Colonic mucosa (tissue), 4 donors: ENCODE measurements around the gene IFITM1. TPM values are rescaled to one million over a fixed set of nuclear protein-coding genes. Genes with fewer than 3 reads are reported as not detected.
"Not testable (repeated sequence)": the region's sequence is repeated elsewhere in the genome, so short reads cannot be mapped to it uniquely, and the experiment has no call there.

Experiments
- DNase-seq: peaks from one replicate; pipeline ENCODE4 v3.0.0-alpha.2; 2020
- H3K27ac ChIP-seq: fragments of 200-600 bp; one replicate; pipeline ENCODE4 v1.8.0; 2021
- H3K27me3 ChIP-seq: fragments of 200-600 bp; one replicate; pipeline ENCODE4 v1.8.0; 2021
- H3K36me3 ChIP-seq: fragments of 200-600 bp; one replicate; pipeline ENCODE4 v1.8.0; 2021
- H3K4me1 ChIP-seq: fragments of 200-600 bp; one replicate; pipeline ENCODE4 v1.8.0; 2021; ENCODE audit warnings: mild to moderate bottlenecking
- H3K4me3 ChIP-seq: fragments of 200-600 bp; one replicate; pipeline ENCODE4 v1.8.0; 2021
- H3K9ac ChIP-seq, 2 donors: one replicate each; pipeline ENCODE4 v1.7.0; 2013; ENCODE audit warnings: control low read depth in 2 of 2, low read depth in 2 of 2, low read length in 2 of 2
- H3K9me3 ChIP-seq: fragments of 200-600 bp; one replicate; pipeline ENCODE4 v1.8.0; 2021
- CTCF ChIP-seq: fragments of 200-600 bp; IDR thresholded peaks from one replicate; pipeline ENCODE4 v1.8.0; 2022; ENCODE audit warnings: antibody characterized with exemption, mild to moderate bottlenecking
- intact Hi-C: fragments of 100-400 bp; cut with DNase I; formaldehyde crosslinking; loops from one replicate; pipeline ENCODE4 v1.14.1; 2022
- total RNA-seq, 2 donors: library from RNA; stranded (reverse); fragmentation: NEBNext Ultra II Directional in 1 of 2; extraction: Animal tissue kit (Norgen Biotek cat#: 25700) in 1 of 2; gene quantifications; one replicate each; pipeline ENCODE4 v1.2.1, GENCODE V29; 2021
- donor health status: healthy.
- donor health status: DM: no; HTN: no; CAD: no.
- donor health status: DM: no; HTN: no; CAD: no.

The IFITM1 gene
- total RNA-seq, 2 donors from 2014 or later: 63.3 to 101 TPM

GRCh38 chr11:316031-316701 lies 2.3 kb downstream of the IFITM1 start:
- Histone ChIP-seq H3K9me3 (no peaks in the 10 kb centered on the region), H3K4me3 (peak overlapping the region; percentile 58), H3K9ac (peak overlapping the region; percentile 66 to 93), H3K27ac (peak overlapping the region; percentile 98), H3K27me3 (no peaks in the 10 kb centered on the region), H3K4me1 (peaks cover 8% of the 10 kb centered on the region), H3K36me3 (no peaks in the 10 kb centered on the region)
- intact Hi-C loops: no loop called here
- no peak for DNase-seq
- no peak for TF ChIP-seq CTCF

- peak overlapping the region; percentile 58 for H3K4me3 ChIP-seq
- H3K4me1 ChIP-seq: peaks cover 8% of the 10 kb centered on the region
Observed at GRCh38 chr11:316891-317301, 3.1 kb downstream of the IFITM1 start.

GRCh38 chr11:317668-318404 lies 4.0 kb downstream of the IFITM1 start:
- H3K36me3 ChIP-seq, DNase-seq, H3K4me1 ChIP-seq, H3K27me3 ChIP-seq, H3K9ac ChIP-seq, H3K9me3 ChIP-seq, H3K4me3 ChIP-seq, intact Hi-C loops: not testable (repeated sequence)
- peak overlapping the region; percentile 98 for H3K27ac ChIP-seq

More at GRCh38 chr11:316891-317301, 3.1 kb downstream of the IFITM1 start:
- peak overlapping the region in 1 of 2 donors; percentile 93 for H3K9ac ChIP-seq
- TF ChIP-seq CTCF: no peak
- intact Hi-C loops: no loop called here
- H3K27me3 ChIP-seq: no peaks in the 10 kb centered on the region
- DNase-seq: no peak
- no peaks in the 10 kb centered on the region for H3K9me3 ChIP-seq
- peak overlapping the region; percentile 98 for H3K27ac ChIP-seq
- H3K36me3 ChIP-seq: no peaks in the 10 kb centered on the region

GRCh38 chr11:318405-319120 lies 4.7 kb downstream of the IFITM1 start:
- intact Hi-C loops, H3K4me1 ChIP-seq, H3K27me3 ChIP-seq, H3K9me3 ChIP-seq, DNase-seq, H3K36me3 ChIP-seq: not testable (repeated sequence)
- Histone ChIP-seq H3K9ac (peak overlapping the region in 1 of 2 donors; percentile 66), H3K27ac (peak overlapping the region; percentile 90), H3K4me3 (peak overlapping the region; percentile 44)

GRCh38 chr11:319121-319887 lies 5.5 kb downstream of the IFITM1 start:
- peak; percentile 33 for DNase-seq

GRCh38 chr11:319888-320273 lies 6.0 kb downstream of the IFITM1 start:
- intact Hi-C loops, H3K4me1 ChIP-seq, H3K36me3 ChIP-seq, H3K27me3 ChIP-seq, DNase-seq, H3K9me3 ChIP-seq: not testable (repeated sequence)
- Histone ChIP-seq H3K9ac (peak overlapping the region; percentile 86 to 93), H3K27ac (peak overlapping the region; percentile 90), H3K4me3 (peak overlapping the region; percentile 51)

More at GRCh38 chr11:319121-319887, 5.5 kb downstream of the IFITM1 start:
- Histone ChIP-seq H3K9ac (peak overlapping the region; percentile 58 to 66), H3K27ac (peak overlapping the region; percentile 90), H3K4me3 (peak overlapping the region; percentile 44)
- H3K36me3 ChIP-seq, H3K9me3 ChIP-seq, H3K4me1 ChIP-seq, intact Hi-C loops, H3K27me3 ChIP-seq: not testable (repeated sequence)

GRCh38 chr11:324156-324555 lies 10.3 kb downstream of the IFITM1 start:
- no peak overlapping the region for H3K4me3 ChIP-seq
- H3K27me3 ChIP-seq: no peaks in the 10 kb centered on the region
- no peaks in the 10 kb centered on the region for H3K9me3 ChIP-seq
- intact Hi-C loops: no loop called here
- no peak for TF ChIP-seq CTCF
- H3K36me3 ChIP-seq: no peaks in the 10 kb centered on the region
- H3K9ac ChIP-seq: no peak overlapping the region
- DNase-seq: no peak
- peaks cover 5% of the 10 kb centered on the region for H3K4me1 ChIP-seq
- no peak overlapping the region for H3K27ac ChIP-seq

- peak overlapping the region in 1 of 2 donors; percentile 19 for H3K9ac ChIP-seq
- H3K27me3 ChIP-seq, H3K4me1 ChIP-seq, DNase-seq, H3K36me3 ChIP-seq, H3K9me3 ChIP-seq, H3K27ac ChIP-seq, intact Hi-C loops, H3K4me3 ChIP-seq: not testable (repeated sequence)
Observed at GRCh38 chr11:324593-325517, 11.0 kb downstream of the IFITM1 start.
